Neural cell (in vitro differentiated cells): ENCODE results near the gene DDI1. TPM values are rescaled to one million over a fixed set of nuclear protein-coding genes. Genes with fewer than 3 reads are reported as not detected.

ENCODE experiments used
- H2AFZ ChIP-seq: fragments of 200-600, 300-800 bp; sonication (generic), shearing (Covaris generic); 2 replicates; pipeline ENCODE4 v1.6.0; 2014; ENCODE audit warnings: low read depth, mild to moderate bottlenecking, antibody characterized with exemption, low read length, moderate library complexity
- H3F3A ChIP-seq: fragments of 200-600 bp; shearing (Covaris generic); 2 replicates; pipeline ENCODE4 v1.6.1; 2016; ENCODE audit warnings: mild to moderate bottlenecking, moderate library complexity, mixed read lengths, antibody characterized with exemption, low read length; ENCODE audit not compliant: insufficient read depth, poor library complexity, severe bottlenecking
- H3K27ac ChIP-seq: fragments of 200-600, 300-800 bp; sonication (generic), shearing (Covaris generic); 2 replicates; pipeline ENCODE4 v1.5.1; 2014; ENCODE audit warnings: mild to moderate bottlenecking, low read length, moderate library complexity
- H3K27me3 ChIP-seq: fragments of 300-800, 200-600 bp; sonication (generic), shearing (Covaris generic); 2 replicates; pipeline ENCODE4 v1.6.0; 2014; ENCODE audit warnings: mild to moderate bottlenecking, low read depth, low read length, moderate library complexity; ENCODE audit not compliant: insufficient read depth
- H3K36me3 ChIP-seq: fragments of 300-800, 200-600 bp; sonication (generic), shearing (Covaris generic); 2 replicates; pipeline ENCODE4 v1.5.1; 2014; ENCODE audit warnings: mild to moderate bottlenecking, antibody characterized with exemption, low read length, moderate library complexity; ENCODE audit not compliant: insufficient read depth
- H3K4me2 ChIP-seq: fragments of 300-800, 200-600 bp; sonication (generic), shearing (Covaris generic); 2 replicates; pipeline ENCODE4 v1.6.0; 2014; ENCODE audit warnings: mild to moderate bottlenecking, low read length
- H3K4me3 ChIP-seq: fragments of 300-800, 200-600 bp; sonication (generic), shearing (Covaris generic); 2 replicates; pipeline ENCODE4 v1.5.1; 2014; ENCODE audit warnings: mild to moderate bottlenecking, low read length, moderate library complexity
- H3K79me2 ChIP-seq: fragments of 200-600 bp; shearing (Covaris generic); replicated peaks from 2 replicates; pipeline ENCODE4 v1.6.0; 2014; ENCODE audit warnings: mild to moderate bottlenecking, low read length, moderate library complexity; ENCODE audit not compliant: insufficient read depth
- H3K9ac ChIP-seq: fragments of 300-800, 200-600 bp; sonication (generic), shearing (Covaris generic); 2 replicates; pipeline ENCODE4 v1.6.1; 2016; ENCODE audit warnings: mild to moderate bottlenecking, low read length, mixed read lengths
- H3K9me2 ChIP-seq: fragments of 200-600 bp; shearing (Covaris generic); 2 replicates; pipeline ENCODE4 v1.6.1; 2016; ENCODE audit warnings: mild to moderate bottlenecking, low read length, mixed read lengths; ENCODE audit not compliant: insufficient read depth
- H3K9me3 ChIP-seq: fragments of 200-600, 300-800 bp; sonication (generic), shearing (Covaris generic); 2 replicates; pipeline ENCODE4 v1.6.1; 2016; ENCODE audit warnings: mild to moderate bottlenecking, mixed run types, low read length, moderate library complexity, mixed read lengths
- H4K20me1 ChIP-seq: fragments of 200-600 bp; shearing (Covaris generic); 2 replicates; pipeline ENCODE4 v1.6.1; 2016; ENCODE audit warnings: mild to moderate bottlenecking, mixed run types; ENCODE audit not compliant: insufficient read depth
- CTCF ChIP-seq: fragments of 450-650 bp; IDR thresholded peaks from 2 replicates; pipeline ENCODE4 v1.5.1; 2014; ENCODE audit warnings: antibody characterized with exemption, mild to moderate bottlenecking, moderate library complexity; ENCODE audit not compliant: poor library complexity, severe bottlenecking
- EP300 ChIP-seq: fragments of 450-650 bp; conservative IDR thresholded peaks from 2 replicates; pipeline ENCODE4 v1.6.1; 2014; ENCODE audit warnings: antibody characterized with exemption, mild to moderate bottlenecking, moderate library complexity; ENCODE audit not compliant: poor library complexity, severe bottlenecking
- EZH2 ChIP-seq: fragments of 200-600, 300-800 bp; shearing (Covaris generic), sonication (generic); IDR thresholded peaks from 2 replicates; pipeline ENCODE4 v1.6.1; 2014; ENCODE audit warnings: antibody characterized with exemption, low read length, borderline replicate concordance, mild to moderate bottlenecking; ENCODE audit not compliant: insufficient read depth, poor library complexity, severe bottlenecking
- MXI1 ChIP-seq: fragments of 450-650 bp; conservative IDR thresholded peaks from 2 replicates; pipeline ENCODE4 v1.6.1; 2014; ENCODE audit warnings: antibody characterized with exemption, mild to moderate bottlenecking; ENCODE audit not compliant: poor library complexity, severe bottlenecking
- POLR2AphosphoS5 ChIP-seq: IDR thresholded peaks from 2 replicates; pipeline ENCODE4 v1.6.1; 2012
- RAD21 ChIP-seq: fragments of 450-650 bp; conservative IDR thresholded peaks from 2 replicates; pipeline ENCODE4 v1.6.1; 2014; ENCODE audit warnings: antibody characterized with exemption, mild to moderate bottlenecking, moderate library complexity
- REST ChIP-seq: IDR thresholded peaks from 2 replicates; pipeline ENCODE4 v1.6.1; 2012; ENCODE audit warnings: borderline replicate concordance
- SMC3 ChIP-seq: fragments of 450-650 bp; conservative IDR thresholded peaks from 2 replicates; pipeline ENCODE4 v1.6.1; 2014; ENCODE audit warnings: antibody characterized with exemption, mild to moderate bottlenecking, moderate library complexity; ENCODE audit not compliant: poor library complexity
- TAF1 ChIP-seq: IDR thresholded peaks from 2 replicates; pipeline ENCODE4 v1.6.1; 2012; ENCODE audit warnings: low read depth
- polyA plus RNA-seq: library from polyadenylated mRNA; depleted of rRNA; stranded (reverse); fragments of >200 nt; gene quantifications from 2 replicates; pipeline ENCODE4 v1.2.3, GENCODE V29; 2014

The DDI1 gene
- polyA plus RNA-seq, 1 donor from 2014 or later, result not detected

DNA sequence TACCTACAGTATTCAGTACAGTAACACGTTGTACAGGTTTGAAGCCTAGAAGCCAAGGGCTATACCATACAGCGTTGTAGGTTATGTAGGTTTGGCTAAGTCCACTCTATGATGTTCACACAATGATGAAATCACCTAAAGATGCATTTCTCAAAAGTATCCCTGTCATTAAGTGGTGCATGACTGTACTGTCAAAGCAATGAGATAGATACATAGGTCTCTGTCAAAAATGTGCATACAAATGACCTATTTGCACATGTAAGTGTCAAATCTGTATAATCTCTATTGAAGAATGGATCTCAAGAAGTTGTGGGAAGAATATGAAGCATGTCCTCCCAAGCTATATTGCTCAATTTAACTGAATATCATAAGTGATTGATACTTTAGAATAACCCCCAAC is 11.9 kb upstream of the DDI1 start:
- H3K4me2 ChIP-seq, result no peak overlapping the region
- H3K4me3 ChIP-seq, result no peak overlapping the region
- no peaks in the 10 kb centered on the region for H3K36me3 ChIP-seq

DNA sequence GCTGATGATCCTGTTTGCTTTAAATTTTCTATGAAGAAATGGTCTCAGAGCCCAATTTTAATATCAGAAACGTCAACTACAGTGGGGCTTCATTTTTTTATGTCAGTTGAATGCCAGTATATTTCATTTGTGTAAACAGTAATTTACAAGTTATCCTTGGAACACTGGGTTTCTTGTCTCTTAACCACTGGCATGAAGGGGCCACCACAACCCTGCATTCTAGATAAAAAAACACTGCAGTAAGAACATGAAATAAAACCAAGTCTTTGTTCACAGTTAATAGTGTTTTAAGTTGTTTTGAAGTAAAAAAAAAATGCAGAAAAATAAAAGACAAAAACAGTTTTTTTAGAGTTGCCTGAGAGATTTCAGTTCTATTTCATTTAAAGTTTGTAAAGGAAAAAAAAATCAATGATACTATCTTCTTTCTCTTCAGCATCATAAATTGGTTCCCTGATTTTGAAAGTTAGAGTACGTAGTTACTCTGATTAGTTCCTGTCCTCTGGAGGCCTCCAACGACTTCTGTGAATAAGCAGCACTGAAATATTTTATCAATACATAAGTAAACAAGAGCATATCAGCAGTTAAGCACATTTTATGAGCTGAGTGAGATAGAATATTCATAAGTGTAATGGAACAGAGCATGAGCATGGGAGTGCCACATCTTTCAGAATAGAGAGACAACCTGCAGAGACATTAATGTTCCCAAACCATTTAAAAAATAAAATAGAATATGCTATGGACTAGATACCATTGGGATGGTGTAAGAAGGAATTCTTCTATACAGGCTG is 7.8 kb upstream of the DDI1 start:
- H3K9me3 ChIP-seq, result no peaks in the 10 kb centered on the region
- no peaks in the 10 kb centered on the region for H3K27me3 ChIP-seq
- no peak overlapping the region for H3K4me3 ChIP-seq
- H3K9ac ChIP-seq, result no peak overlapping the region
- H2AFZ ChIP-seq, result no peak overlapping the region
- no peaks in the 10 kb centered on the region for H3K36me3 ChIP-seq
- H3K9me2 ChIP-seq, result no peaks in the 10 kb centered on the region
- no peaks in the 10 kb centered on the region for H3K79me2 ChIP-seq
- no peak overlapping the region for H3K27ac ChIP-seq
- no peaks in the 10 kb centered on the region for H4K20me1 ChIP-seq
- H3K4me2 ChIP-seq, result no peak overlapping the region
- no peaks in the 10 kb centered on the region for H3F3A ChIP-seq
- TF ChIP-seq RAD21 (no peak), REST (no peak), POLR2AphosphoS5 (no peak), MXI1 (no peak), TAF1 (no peak)

More for the DNA sequence above, 11.9 kb upstream of the DDI1 start:
- Histone ChIP-seq H3K27ac (no peak overlapping the region), H3K9me3 (no peaks in the 10 kb centered on the region), H3K27me3 (no peaks in the 10 kb centered on the region), H3K79me2 (no peaks in the 10 kb centered on the region), H3F3A (no peaks in the 10 kb centered on the region), H4K20me1 (no peaks in the 10 kb centered on the region), H3K9me2 (no peaks in the 10 kb centered on the region), H3K9ac (no peak overlapping the region), H2AFZ (no peak overlapping the region)
- TF ChIP-seq POLR2AphosphoS5, result peak; percentile 55
- TF ChIP-seq EP300, result peak; percentile 88
- no peak for TF ChIP-seq RAD21
- no peak for TF ChIP-seq EZH2
- no peak for TF ChIP-seq SMC3
- TF ChIP-seq MXI1, result no peak
- no peak for TF ChIP-seq CTCF
